Activated CD4-positive, CD25-positive, alpha-beta regulatory T cell treated with anti-CD3 and anti-CD28 coated beads, Interleukin-2, amount 50 U/mL, for 72 hours (primary cell): ENCODE data around the gene HOXA13.

Source experiments
- DNase-seq: peaks from one replicate; pipeline ENCODE4 v3.0.0; 2021

Gene HOXA13

DNA sequence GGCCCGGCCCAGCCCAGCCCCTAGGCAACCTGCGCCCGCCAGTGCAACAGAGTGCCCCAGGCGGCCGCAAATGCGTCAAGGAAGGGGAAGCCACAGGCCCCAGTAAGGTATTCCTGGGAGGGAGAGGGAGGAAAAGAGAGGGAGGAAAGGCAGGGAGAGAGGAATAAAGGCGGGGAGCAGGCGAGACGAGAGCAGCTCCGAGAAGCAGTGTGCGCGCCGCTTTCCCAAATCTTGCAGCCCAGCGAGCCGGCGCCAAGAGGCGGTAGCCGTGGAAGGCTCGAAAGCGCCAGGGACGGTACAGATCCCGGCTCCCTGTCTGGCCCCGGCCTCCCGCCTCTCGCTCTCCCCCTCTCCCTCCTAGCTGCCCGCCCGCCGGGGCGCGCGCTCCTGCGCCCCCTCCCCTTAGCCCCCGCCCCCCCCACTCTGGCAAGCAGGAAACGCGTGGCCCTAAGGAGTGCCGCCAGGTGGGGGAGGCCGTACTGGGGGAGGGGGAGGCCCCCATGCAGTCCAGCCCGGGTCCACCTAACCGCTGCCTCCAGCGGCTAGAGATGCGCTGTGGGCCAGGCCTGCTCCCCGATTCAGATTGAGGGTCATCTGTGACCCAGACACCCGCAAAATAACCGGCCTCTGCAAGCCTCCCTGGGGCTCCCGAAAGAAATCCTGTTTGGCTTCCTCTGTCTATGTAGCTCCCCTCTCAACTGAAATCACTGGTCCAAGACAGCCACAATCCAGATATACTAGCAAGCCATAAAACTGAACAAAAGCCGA lies 30.0 kb downstream of the HOXA13 start:
- DNase-seq: peak; percentile 29

DNA sequence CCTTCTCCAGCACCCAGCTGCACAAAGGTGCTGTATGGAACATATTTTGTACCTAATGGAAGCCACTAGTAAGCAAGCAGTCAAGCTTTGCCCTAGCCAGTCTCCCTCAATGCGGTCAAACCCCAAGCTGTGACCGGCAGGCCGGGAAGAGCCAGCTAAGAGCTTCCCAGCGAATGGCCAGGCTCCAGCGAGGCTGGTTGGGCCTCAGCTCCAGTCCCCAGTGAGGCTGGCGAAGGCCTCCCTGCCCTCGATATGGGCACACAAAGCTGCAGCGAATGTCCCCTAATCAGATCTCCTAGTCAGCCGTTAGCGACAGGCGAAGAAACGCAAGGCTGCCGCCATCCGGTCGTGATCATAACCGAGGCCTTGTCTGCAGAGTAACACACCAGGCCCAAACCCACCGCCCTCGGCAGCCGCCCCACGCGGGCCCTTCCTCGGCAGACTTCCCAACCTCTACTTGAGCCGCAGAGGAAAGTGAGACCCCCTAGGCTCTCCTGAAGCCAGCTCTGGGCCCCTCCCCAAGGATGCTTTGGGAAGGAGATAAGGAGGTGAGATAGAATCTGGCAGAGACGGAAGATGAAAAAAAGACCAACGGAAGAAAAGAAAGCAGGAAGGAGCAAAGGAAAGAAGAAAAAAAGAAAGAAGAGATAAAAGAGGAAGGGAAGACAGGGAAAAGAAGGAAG lies 31.5 kb downstream of the HOXA13 start:
- no peak for DNase-seq

DNA sequence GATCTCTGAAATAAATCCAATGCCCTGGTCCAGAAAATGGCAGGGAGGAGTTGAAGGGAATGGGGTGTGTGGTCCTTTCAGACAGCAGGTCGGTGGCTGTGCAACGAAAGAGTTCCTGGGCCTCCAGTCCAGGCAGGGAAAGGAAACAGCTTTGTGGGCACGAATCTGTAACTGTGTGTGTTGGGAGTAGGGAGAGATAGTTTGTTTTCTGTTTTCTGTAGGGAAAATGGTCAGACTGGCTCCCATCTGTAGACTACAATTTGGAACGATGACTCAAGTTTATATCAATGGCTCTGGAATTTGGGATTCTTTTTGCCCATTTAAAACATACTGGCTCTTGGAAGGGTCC lies 32.0 kb downstream of the HOXA13 start:
- no peak for DNase-seq

DNA sequence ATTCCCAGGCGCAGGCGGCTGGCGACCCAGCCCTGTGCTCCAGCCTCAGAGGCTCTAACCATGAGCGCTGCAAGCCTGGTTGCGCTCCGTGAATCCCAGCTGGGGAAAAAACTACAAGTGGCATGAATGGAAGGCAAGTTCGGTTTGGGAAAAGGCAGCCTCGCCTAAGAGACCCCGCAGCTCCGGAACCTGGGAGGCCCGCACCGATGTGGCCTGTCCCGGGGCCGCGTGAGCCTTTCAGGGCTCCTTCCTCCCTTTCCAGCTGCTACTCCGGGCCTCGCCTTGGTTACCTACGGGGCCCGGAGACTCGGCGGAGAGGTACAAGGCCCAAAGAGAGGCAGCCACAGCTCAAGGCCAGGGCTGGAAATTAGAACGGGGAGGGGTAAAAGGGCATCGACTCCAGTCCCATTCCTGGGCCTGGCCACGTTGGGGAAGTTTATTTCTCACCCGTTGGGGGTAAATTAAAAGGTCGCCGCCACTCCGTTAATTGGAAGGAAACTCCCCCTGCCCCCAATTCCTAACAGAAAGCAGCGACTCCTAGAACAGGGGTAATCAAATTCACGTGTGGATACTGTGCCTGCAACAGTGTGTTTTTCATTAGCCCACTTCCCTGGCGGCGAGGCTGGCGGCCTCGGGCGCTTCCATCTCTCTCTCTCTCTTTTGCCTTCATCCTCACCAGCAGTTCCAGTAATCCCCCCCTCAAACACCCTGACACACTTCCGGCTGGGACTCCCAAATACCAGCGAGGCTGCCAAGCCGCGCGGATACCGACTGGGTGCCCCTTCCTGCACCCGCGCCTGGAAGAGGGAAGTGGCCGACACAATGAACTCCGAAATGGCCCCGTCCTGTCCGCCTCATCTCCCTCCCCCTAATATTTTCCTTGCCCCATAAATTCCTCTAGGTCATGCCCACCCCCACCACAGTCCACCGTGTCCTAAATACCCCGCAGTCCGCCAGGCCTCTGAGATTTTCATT lies 33.1 kb downstream of the HOXA13 start:
- DNase-seq: peak; percentile 31

DNA sequence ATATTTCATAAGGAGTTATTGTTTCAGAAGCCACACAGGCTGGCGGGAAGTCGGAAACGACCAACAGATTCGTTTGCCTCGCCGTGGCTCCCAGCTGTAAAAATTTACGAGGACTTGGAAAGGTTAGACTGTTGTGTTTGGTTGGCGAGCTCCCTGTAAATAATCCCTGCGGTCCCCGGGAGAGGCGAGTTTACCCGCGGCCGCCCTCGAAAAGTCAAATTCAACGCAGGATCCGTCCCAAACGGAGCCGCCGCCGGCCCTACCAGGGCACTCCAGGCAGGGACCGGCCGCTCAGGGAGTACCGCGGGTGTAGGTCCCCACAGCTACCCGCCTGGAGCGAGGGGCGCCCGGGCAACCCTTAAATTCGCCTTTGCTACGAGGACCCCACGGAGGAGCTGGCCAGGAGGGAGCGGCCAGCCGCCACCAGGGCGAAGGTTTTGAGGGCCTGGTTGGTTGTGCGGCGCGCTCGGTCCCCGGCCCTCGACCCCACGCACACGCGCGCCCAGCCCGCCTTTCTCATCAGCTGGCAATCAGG lies 33.8 kb downstream of the HOXA13 start:
- peak; percentile 29 for DNase-seq

DNA sequence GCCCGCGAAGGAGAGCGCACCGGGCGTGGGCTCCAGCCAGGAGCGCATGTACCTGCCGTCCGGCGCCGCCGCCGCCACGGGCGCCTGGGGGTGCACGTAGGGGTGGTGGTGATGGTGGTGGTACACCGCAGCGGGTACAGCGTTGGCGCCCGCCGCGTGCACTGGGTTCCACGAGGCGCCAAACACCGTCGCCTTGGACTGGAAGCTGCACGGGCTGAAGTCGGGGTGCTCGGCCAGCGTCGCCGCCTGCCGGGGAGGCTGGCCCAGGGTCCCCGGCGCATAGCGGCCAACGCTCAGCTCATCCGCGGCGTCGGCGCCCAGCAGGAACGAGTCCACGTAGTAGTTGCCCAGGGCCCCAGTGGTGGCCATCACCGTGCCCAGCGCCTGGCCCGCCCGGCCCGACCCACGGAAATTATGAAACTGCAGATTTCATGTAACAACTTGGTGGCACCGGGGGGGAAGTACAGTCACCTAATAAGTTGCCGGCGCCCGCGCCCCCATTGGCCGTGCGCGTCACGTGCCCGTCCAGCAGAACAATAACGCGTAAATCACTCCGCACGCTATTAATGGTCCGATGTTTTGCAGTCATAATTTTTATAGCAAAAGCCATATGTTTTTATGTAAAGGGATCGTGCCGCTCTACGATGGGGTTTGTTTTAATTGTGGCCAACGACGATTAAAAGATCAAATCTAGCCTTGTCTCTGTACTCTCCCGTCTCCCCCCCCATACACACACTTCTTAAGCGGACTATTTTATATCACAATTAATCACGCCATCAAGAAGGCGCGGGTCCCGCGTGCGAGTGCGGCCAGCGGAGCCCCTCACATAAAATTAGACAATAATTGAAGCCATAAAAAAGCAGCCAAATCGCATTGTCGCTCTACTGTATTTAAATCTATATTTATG lies 34.5 kb downstream of the HOXA13 start, which contains the start of gene HOXA9:
Gene HOXA9, minus strand, starts transcription at position 449 of the 907 bp plus-strand sequence. Its CDS starts 80 bp downstream, at position 369.
- DNase-seq: peak; percentile 35

DNA sequence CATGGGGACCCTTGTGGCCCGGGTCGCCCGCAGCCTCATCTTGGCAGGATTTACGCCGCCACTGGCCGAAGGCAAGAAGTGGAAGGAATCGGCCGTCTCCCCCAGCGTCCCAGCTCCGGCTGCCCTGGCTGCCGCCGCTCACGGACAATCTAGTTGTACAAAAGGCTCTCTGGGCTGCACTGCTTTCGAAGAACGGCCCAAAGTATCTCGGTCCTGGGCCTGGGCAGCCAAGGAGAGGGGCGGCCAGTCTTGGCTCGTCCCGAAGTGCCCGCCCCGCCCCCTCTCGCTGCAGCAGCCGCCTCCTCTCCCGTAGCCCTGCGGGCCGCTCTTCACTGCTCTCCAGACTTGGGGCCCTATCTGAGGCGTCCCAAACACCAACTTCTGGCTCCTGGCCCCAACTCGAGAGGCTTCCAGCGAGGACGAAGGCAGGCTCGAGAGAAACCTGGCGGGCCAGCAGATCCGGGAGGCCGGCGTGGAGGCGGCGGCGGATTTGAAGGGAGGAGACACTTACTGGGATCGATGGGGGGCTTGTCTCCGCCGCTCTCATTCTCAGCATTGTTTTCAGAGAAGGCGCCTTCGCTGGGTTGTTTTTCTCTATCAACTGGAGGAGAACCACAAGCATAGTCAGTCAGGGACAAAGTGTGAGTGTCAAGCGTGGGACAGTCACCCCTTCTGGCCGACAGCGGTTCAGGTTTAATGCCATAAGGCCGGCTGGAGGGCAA lies 35.4 kb downstream of the HOXA13 start:
- DNase-seq: peak; percentile 30

DNA sequence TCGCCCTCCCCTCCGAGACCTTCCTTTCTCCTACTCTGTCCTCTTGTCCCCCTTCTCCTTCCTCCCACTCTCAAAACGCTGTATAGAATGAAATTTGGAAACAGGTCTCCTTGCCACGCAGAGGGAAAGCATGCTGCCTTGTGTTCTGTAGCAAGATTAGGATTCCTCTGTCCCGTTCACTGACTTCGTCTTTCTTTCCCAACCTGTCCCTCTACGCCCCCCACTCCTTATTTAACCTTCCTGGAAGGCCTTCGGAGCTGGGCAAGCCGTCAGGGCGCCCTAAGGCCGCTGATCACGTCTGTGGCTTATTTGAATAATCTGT lies 35.9 kb downstream of the HOXA13 start:
- no peak for DNase-seq

DNA sequence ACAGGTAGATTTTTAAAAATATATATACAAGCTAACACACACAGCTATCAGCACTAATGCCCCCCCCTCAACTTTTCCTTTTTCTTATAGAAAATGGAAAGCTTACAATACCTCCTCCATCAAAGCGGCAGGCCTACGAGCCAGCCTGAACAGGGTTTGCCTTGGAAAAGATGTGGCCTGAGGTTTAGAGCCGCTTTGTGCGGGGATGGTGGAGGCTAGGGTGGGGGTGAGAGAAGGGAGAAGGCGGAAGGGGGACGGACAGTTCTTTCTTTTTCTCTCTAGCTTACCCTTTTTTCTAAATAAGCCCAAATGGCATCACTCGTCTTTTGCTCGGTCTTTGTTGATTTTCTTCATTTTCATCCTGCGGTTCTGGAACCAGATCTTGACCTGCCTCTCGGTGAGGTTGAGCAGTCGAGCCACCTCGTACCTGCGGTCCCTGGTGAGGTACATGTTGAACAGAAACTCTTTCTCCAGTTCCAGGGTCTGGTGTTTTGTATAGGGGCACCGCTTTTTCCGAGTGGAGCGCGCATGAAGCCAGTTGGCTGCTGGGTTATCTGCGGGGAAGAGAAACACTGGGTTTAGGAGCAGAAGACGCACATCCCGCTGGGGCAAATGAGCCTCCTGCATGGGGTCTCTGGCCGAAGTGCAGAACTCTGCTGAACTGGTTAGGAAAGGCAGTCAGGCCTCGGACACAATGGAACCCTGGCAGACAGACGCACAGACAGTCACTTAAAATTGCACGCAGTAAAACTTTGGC lies 36.4 kb downstream of the HOXA13 start:
- peak; percentile 25 for DNase-seq

DNA sequence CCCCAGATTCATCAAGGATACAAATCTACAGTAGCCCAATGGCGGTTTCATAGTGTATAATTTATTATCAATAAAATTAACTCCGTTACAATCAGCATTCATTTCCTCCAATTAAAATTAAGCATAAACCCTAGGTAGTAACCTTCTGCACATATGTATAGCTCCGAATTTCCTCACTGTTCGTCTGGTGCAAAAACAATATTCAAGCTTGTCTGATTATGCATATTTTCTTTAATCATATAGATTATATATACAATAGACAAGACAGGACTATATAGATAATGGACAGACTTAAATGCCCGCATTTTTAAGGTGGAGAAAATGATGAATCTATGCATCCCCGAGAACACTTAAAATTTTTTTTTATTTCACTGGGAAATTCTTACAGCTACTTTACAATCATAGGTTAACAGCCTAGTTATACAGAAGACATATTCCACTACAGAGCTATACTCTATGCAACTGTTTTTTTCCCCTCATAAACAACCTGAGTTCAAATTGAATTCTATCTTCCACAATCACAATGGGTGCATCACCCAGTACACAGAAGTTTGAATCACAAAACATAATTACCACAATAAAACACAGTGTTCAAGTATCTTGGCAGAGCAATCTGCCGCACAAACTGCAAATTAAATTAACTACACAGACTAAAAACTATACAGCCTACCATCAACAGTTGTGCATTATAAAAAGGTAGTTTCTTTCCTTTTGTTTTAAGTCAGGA lies 37.2 kb downstream of the HOXA13 start:
- DNase-seq: no peak

DNA sequence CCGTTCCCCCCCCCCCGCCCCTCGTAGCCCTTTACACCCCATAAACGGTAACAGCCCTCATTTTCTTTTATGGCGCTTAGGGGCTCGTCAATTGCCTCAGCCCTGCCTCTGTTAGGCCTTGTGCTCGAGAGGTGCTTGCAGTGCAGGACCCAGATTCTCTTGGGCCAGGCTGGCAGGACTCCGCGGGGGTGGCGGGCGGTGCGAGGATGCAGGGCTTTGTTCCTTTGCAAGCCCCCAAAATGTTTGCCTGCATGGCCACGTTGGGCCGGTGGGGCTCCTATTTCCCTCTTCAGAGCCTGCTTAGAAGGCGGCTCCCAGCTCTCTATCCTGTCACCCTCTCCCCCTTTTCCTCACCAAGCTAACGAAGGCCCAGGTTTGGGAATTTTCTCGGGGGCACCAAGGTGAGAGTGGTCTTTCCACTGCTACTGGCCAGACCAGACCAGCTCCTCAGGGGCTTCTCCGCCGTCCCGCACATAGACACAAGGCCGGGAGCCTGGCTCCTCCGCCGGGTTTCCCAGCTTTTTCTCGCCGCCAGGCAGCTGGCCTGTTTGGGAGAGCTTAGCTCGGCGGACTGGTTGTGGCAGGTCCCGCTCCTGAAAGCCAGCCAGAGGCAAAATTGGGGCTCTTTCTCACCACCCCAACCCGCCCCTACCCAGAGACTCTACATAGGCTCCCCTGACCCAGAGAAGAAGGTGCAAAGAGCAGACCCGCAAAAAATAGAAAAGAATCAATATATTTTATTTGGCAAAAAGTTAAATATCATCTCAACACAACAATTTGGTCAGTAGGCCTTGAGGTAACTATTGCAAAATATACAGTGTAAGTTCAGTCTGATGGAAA lies 38.0 kb downstream of the HOXA13 start:
- DNase-seq: no peak

DNA sequence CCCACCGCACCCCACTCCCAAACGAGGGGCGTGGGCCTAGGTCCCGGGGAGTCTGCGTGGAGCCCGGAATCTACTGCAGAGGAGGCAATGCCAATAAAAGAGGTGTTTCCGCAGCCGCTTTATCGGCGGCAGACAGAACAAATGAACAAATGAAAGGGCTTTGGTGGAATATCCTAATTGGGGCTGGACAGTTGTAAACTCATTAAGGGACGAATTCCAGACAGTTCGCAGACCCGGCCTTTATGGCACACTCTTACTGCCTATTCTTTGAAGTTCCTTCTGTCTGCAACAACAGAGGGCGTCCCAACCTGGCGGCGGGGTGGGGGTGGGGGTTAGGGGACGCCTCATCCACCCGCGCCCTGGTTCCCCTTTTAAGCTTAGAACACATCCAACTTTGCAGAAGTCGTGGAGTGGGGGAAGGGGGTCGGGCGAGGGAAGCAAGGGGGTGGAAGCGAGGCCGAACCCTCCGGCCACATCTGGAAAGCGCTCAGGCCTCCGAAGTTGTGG lies 38.6 kb downstream of the HOXA13 start:
- no peak for DNase-seq

DNA sequence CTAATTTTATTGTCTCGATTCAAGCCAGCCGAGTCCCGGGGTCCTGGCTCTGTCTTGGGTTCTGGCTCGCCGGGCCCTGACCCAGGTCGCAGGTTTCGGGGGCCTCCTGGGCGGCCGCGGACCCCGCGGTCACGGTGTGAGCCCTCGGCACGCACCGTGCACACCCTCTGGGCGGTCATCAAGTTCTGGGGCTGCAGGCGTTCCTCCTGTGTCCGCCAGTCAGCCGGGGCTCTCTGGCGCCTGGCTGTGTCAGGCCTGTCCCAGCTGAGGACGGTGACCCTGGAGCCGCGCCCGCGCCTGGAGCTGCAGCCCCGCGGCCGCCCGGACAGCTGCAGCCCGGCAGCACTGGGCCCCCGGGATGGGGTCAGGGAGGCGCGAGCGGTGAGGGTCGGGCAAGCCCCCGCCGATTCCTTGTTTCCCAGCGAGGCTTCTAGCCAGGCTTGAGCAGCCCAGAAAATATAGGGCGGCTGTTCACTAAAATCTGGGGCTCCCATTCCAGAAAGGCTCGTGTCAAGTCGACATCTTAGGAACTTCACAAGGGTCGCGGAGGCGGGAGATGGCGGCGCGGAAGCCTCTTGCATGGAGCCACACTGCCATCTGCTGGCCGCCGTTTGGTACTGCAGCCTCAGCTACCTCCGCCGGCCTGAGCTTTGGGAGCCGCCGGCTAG lies 39.2 kb downstream of the HOXA13 start:
- DNase-seq: peak; percentile 86

DNA sequence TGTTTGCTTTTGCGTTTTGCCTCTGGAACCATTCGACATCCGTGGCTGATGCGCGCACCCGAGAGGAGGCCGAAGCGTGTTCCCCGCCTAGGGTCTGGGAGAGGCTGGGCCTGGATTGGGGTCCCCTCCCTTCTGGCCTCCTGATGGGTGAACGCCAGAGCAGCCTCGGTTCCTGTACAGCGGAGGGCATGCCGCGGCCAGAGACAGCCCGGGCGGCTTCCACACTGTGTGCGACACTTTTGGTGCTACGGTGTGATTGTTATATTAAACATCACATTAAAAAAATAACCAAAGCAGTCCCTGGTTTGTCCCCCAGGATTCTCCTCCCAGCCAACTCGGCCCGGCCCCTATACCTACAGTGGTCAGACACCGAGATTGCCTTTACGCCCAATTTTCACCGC lies 39.7 kb downstream of the HOXA13 start:
- peak; percentile 41 for DNase-seq

DNA sequence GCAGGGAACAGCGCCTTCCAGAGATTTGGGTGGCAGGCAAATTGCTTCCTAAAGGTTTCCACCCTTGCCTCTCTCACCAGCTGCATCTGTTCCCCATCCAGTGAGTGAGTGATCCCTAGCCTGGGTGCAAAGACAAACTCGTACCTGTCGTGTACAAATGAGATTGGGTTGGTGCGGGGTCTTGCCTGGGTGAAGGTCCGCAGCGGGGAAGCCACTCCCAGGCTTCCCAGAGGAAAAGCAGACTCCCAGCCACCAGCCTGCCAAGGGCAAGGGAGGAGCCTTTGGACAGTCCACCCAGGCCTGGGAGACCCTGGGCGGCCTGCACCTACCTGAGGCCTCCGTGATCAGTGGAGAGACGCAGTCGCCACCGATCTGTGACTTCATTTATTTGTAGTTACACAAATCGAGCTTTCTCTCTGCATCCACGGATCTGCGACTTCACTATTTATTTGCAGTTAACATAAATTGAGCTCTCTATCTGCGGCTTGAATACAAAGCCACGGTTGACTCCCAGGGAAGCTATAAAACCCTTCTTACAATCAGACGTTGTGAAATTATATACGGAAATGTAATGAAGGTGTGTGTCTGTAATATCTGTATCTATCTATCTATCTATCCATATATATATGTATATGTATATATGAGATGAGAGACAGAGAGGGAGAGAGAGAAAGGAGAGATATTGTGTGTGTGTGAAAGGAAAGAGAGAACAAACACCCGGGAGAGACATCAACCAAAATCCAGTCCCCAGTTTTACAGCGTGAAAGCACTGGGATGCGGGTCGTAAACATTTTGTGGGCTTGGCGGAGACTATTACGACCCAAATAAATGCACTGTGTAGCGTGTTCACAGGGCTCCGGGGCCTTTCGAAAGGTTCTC lies 40.4 kb downstream of the HOXA13 start:
- DNase-seq: no peak

DNA sequence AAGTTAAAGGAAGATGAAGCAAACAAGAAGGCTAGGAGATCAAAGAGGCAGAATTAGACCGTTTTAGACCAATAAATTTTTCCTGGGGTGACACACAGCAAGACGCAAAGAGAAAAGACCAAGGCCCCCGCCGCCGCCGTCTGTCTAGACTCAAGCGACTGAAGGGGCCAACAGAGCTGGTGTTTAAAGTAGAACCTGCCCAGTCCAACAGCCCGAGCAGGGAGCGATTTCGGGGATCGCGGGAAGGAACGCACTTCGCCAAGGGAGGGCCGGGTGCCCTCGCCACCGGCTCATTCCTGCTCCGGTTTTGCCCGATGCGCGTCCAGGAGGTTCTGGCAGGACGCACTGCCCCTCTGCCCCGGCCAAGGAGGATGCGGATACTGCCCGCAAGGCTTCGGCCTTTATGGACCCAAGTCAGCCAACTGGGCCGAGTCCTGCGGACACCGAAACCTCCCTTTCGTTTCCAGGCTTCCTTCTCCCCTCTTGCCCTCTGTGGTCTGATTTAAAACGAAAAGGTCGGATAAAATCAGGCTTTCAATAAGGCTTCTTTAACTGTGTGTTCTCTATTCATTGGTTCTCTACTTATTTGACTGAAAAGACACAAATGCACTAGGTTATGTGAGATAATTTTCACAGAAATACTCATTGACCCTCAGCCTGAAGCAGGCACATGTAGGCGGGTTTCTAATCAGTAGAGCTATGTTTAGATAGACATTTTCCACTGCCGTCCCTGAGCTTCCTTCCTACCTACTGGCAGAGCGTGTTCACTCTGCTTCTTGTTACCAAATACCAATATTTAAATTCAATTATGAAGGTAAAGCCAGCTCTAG lies 41.2 kb downstream of the HOXA13 start:
- no peak for DNase-seq
